ENCODE results near the gene RBFOX1.

RBFOX1 gene

DNA sequence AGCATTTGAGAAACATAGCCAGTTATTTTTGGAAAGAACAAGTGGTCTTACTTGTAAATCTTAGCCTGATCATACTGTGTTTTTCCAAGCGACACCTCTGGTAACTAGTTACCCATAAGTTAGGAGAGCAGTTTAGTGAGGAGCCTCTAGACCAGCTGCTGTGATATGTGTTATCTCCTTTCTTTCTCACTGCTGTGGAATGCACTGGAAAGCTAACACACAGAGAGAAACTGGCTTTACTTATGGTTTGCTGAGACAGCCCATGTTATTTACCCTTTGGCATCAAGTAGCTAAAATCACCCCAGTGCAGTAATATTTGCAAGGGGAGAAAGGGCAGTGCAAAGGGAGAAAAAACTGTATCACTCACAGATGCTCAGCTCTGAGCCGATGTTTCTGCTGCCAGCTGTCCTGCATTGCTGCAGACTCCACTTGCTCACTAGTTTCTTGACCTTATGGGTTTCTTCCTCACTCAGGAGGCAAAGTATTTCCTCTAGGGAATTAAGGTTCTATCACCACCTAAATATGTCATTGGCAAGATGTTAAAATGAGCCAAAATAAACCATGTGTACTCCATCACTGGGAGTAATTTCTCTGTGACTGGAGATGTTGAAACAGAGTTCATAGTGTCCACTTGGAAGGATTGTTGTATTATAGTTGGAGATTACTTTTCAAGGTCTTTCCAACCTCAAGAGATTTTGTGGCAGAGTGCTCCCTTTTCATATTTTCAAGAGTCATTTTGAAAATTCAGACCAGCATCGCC, 2.3 kb downstream of the RBFOX1 start:
- ATAC-seq, result no peak
- no peak for DNase-seq

DNA sequence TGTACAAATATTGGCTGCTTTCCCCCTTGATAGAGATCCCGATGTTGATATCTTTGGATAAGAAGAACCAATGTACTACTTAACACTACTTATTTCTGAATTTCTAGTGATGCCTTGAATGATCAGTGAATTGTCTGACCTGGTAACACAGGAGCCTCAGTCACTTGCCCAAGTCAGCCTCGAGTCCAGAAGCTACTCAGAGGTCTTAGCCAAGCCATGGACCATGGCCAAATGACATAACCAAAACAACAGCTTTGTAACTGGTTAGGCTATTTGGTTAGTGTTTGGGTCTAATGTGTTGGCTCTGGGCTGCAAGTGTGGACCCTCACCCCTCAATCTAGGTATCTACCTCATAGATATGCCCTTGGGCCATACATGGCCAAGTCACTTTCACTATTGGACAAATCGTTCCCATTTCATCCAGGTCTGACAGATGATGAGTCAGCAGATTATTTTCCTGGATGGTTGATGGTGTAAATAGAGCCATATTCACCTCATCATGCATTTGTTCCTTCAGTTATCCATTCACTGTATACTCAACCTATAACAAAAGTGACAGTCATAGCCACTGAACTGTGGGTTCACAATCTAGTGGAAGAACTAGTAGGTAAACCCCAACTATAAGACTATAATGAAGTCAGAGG, 3.5 kb downstream of the RBFOX1 start:
- no peak for ATAC-seq

DNA sequence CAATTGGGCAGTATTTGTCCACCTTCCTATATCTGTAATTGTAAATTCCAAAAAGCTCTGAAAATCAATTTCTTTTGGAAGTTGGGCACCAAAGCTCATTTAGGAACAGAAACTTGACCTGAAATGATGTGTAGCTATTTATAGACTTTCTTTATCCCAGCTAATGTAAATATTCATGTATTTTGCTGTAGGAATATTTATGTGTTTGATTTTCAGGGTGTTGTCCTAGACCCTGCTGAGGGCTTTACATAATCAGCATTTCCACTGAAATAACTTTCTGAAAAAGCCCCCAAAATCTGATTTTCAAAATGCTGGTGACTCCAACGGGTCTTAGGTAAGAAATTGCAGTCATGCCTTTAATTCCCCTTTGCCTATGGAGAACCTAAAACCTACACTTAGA, 4.1 kb downstream of the RBFOX1 start:
- ATAC-seq (no peak), DNase-seq (no peak)

More for the DNA sequence above, 3.5 kb downstream of the RBFOX1 start:
- DNase-seq, result no peak

DNA sequence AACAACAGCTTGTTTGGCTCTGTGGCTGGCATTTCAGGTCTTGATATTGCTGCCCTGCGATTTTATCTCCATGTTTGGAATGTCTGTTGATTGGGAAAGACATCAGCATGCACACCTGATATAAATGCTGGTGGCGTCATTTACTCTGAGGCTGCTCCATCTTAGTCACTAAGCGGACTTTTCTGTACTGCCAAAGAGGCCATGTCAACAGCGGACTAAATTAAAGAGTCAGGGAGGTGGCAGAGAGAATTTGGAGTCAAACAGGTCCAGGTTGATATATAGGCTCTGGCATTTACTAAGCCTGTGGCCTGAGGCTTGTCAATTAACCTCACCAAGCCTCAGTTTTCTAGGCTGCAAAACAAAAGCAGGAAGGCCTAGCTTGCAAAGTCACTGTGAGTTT, 6.2 kb downstream of the RBFOX1 start:
- DNase-seq (no peak), ATAC-seq (no peak)

DNA sequence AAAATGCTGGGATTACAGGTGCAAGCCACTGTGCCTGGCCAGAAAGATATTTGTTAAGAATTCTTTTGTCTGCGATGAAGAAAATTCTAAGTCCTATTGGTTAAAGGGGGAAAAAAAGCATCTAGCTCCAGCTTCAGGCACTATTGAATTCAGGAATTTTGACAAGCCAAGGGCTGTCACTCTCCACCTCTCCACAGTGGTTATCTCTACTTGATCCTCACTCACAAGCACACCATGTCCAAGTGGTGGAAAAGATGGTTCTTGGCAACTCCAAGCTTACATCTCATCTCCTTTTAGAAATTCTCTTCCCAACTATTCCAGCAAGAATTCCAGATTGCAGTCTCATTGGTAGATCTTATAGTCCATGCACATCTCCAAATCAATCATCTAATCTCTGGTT, 7.1 kb downstream of the RBFOX1 start:
- no peak for ATAC-seq
- no peak for DNase-seq

DNA sequence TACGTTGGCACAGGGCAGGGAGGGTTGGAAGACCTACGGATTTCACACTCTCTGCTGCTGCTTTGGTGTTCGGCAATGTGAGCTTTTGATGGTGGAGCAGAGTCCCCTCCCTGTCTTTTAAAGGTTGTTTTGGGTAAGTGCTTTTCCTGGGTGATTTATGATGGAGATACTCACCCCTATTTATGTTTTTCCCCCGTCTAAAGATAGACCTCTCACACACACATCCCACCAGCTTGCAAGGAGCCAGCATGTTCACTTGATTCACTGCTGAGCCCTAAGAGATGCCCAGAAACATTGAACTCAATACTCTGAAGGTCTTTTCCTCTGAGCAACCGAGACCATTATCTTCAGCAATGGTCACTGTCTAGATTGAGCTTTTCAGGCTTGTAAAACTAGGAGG, 8.3 kb downstream of the RBFOX1 start:
- ATAC-seq, result no peak

DNA sequence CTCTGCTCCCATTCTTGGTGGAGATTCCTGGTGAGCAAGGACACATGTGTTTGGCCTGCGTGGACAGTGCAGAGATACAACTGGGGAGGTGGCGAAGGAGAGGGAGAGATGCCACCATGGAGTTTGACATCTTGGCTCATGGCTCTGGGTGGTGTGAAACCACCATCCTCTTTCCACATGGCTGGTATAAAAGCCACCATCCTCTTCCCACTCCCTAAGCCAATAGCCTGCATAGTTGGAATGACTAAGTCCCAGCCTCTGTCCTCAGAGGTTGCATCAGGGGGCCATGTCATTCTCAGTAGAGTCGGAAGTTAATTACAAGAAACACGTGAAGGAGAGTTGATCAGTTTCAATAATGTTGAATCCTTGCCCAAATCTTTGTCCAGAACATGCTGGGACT, 10.0 kb downstream of the RBFOX1 start:
- no peak for DNase-seq
- ATAC-seq, result no peak

More for the DNA sequence above, 8.3 kb downstream of the RBFOX1 start:
- no peak for DNase-seq

DNA sequence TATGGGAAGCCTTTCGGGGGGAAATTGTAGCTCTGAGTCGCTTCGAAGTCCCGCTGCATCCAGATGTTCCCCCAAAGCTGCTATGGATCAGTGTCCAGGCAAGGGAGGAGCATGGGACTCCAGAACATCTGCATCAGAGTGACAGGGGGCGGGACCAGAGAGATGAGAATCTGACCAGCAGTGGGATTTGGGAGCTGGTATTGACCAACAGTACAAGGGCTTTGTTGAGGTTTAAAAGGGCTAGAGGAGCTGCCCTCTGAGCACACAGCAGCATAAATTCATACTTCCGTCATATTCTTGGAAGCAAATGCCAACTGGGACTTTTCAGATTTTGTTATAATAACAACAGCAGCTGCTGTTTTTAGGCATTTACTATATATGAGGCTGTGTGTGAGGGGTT, 10.6 kb downstream of the RBFOX1 start:
- DNase-seq (no peak), ATAC-seq (no peak)

DNA sequence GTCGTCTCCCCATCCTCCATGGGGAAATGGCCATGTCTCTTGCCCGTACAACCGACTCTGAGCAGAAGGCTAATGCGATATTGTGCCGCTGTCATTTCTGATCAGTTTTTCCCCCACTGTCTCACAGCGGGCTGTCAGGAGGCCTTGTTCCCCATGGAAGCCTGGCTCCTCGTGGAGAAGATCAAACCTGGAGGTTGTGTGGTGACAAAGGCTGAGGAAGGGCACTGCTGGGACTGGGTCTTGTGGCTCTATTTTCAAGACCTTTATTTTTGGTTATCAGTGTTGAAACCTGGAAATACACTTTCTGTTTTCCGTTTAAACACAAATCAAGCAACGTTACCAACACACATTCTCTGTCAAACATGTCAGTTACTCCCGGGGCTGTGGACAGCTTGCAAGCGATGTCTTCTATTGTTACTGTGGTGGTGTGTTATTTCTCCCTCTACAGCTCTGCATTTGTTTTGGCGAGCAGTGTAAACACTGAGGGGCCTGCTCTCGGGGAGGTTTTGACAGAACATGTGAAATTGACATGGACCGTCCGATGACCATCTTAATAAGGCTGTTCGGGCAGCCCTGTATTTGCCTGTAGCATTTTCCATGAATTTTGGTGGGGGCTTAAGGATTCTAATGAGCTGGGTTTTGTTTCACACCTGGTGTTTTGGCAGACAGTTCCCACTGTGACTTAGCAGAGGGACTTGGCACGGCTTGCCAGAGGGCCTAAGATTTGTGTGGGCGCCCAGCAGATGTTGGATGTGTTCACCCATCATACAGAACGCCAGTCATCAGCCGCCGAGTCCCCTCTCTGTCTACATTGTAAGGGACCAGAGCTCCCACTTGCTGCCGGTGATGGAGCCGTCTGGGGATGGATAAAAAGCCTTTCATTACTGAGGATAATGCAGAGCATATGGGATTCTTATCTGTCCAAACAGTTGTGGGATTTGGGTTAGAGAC, 12.5 kb downstream of the RBFOX1 start:
- ATAC-seq (no peak), DNase-seq (no peak)

DNA sequence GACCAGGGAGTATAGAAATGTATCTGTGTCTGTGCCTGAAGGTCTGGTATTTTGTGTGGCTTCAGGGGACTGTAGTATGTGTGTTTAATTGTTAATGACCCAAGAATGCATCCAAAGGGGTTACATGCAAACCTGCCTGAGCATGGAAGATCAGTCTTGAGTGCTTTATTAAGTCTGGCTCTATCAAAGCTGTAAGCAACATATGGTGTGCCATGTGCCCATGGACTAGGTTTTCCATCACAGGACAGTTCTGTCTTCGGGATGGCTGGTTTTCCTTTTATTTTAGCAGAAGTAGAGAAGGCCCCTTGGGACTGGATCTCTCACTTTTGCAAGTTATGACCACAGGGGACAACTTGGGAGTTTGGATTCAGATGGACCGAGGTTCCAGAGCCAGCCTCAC, 18.2 kb downstream of the RBFOX1 start:
- ATAC-seq, result no peak
- DNase-seq, result no peak

DNA sequence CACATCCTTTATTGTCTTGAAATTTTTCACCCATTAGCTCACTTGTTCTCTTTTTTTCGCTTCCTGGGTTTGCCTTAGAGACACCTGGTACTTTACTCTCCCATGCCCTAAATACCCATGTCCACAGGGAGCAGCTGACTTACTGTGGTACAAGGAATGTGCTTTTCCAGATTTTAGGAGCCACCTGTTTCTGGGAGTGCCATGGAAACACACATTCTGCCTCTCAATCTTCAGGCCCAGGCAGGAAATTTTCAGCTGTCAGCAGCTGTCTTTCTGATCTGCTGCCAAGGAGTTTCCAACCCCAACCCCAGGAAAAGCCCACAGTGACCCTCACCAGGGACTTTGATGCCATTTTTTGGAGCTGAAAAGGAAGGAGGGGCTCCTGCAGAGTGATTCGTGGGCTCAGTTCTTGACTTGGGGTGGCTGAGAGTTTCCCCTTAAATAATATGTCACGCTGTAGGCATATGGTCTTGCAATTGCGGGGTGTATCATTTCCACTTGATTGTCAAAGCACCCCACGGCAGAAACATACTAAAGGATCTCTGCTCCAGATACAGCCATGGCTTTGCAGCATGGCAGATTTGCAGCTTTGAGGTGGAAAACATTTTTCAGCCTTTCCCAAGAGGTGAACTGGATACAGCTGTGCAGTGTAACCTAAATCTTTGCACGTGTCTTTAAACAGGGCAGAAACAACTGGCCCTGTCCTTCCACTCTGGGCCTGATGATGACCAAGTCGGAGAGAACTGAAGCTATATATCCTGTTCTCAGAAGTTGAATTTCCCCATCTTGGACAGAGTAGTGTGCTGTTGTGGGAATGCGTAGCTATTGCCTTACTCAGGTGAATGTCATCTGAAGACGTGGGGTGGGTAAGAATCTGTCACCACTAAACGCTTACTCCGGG, 19.2 kb downstream of the RBFOX1 start:
- DNase-seq (no peak), ATAC-seq (no peak)

DNA sequence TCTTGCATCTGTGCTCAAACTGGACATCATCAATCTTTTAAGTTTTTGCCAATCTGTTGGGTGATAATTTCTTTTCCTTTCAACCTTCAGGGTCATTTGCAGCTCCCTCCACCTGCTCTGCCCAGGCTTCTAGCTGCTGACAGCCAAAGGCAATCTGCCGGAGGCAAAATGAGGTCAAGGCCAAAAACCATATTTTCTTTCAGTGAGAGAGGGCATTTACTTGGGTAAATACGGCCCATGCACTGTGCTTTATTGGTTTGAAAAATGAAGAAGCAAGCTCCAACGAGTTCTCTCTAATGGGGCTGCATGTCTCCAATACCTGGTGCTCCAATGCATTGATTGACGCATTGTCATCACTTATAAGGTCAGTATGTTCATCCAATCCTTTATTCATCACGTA, 23.1 kb downstream of the RBFOX1 start:
- DNase-seq, result no peak
- ATAC-seq, result no peak

DNA sequence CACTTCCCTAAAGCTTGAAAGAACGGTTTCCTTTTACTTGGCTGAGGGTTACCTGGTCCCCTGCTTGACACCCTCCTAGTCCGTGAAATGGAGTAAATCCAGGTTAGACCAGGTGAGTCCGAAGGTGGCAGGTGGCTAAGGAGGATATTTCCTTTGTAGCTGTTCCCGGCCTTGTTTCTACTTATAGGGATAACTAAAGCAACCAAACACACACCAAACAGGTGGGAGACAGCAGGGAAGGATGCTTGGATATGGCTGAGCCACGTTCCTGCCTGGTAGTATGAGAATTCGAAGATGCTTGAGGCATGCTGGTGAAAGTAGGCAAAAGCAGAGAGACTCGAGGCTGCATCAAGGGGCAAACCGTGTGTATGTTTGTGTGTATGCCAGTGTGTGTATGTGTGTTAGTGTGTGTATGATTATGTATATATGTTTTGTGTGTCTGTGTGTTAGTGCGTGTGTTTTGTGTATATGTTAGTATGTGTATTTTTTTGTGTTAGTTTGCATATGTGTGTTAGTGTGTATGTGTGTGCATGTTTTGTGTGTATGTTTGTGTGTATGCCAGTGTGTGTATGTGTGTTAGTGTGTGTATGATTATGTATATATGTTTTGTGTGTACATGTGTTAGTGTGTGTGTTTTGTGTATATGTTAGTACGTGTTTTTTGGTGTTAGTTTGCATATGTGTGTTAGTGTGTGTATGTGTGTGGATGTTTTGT, 28.9 kb downstream of the RBFOX1 start:
- ATAC-seq, result no peak
- no peak for DNase-seq

DNA sequence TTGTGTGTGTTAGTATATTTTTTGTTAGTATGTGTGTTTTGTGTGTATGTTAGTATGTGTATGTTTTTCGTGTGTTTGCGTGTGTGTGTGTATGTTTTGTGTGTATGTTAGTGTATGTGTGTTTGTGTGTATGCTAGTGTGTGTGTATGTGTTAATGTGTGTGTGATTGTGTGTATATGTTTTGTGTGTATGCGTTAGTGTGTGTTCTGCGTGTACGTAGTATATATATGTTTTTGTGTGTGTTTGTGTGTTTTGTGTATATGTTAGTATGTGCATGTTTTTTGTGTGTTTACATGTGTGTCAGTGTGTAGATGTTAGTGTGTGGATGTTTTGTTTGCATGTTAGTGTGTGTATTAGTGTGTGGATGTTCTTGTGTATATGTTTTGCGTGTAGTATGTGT, 29.6 kb downstream of the RBFOX1 start:
- no peak for DNase-seq
- ATAC-seq, result no peak

DNA sequence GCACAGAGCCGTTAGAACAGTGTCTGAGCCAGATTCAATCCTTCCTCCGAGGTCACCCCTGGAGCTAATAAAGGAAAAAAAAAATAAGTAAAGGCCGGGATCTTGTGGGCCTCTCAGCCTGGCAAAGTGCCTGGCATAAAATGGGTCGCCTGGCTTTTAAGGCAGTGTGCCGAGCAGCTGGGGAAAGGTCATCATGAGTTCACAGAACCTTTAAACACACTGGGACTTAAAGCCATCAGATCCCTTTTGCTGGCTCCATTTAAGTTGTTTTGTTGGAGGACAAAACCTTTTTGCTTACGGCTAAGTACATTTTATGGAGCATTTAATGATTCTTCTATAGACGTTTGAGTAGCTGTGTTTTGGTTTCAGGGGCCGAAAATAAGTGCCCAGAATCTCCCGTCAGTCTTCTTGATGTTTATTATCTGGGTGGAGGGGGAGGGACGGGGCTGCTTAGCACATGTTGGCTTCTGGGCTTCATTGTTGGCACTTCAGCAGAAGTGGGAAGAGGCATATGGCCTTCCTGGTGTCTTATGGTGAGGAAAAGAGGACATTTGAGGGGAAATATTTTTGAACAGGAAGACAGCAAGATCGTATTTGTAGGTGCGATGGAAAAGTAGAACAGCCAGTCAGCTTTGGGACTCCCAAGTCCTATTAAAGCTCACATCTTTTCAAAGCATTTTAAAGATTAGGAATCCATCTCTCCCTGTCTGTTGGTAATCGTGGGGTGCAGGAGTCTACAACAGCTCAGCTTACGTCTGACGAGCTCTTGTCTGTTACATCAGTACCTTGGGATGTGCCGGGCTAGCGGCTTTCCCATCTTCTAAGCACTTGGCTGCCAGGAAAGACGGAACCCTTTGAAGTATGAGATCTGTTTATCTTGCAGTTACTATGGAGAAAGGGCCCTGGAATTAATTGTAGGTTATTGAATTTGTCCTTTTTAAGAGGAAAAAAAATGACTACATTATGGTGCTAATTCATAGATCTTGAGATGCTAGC, 31.1 kb downstream of the RBFOX1 start:
- DNase-seq (no peak), ATAC-seq (no peak)

DNA sequence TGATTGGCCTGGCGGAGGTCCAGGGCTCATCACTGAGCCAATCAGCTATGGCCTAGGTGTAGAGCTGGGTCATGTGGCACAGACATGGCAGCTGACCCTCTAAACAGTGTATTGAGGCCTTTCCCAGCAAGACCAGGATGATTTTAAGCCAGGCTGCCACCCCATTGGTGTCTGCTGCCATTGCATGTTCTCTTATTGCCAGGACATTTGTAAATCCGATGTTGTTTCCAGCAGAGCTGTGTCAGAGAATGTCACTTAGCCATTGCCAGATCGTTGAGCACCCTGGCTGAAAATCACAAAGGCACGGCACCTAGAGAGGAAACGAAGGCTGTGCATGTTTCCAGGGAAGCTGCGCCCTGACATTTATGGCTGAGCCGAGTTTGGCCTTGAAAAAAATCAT, 33.4 kb downstream of the RBFOX1 start:
- DNase-seq (no peak), ATAC-seq (no peak)

DNA sequence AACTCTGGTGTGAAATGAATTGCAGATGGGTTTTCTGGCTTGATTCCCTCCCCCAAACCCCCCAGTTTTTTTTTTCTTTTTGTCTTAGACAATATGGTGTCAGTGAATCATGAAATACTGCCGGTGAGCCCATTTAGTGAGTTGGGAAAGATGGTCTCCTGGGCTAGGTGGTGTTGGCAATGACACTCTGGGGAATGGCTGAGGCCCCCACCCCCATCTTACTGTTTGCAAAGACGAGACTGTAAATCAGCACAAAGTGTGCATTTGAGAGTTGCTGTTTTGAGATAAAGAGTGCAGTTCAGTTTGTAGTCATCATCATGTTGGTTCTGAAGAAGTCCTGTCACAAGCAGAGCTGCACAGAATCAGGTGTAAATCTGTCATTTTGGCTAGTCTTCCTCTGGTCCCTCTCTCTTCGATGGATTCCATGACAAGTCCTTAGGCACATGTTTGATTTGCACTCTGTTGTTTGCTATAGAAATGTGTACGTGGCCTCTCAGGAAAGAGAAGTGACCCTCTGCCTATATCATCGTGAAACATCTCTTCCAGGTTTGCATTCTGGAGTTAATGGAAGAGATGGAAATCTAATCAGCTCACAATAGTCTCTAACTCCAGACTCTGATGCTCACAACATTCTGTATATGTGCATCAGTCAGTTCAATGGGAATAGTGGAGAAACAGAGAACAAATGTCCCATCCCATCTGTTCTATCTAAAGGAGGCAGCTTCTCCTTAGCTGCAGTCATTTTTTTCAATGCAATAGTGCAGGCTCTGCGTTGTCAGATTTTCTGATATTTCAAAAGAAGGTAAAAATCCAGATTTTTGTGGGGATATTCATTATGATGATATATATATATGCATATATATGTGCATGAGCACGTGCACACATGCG, 34.6 kb downstream of the RBFOX1 start:
- no peak for DNase-seq

DNA sequence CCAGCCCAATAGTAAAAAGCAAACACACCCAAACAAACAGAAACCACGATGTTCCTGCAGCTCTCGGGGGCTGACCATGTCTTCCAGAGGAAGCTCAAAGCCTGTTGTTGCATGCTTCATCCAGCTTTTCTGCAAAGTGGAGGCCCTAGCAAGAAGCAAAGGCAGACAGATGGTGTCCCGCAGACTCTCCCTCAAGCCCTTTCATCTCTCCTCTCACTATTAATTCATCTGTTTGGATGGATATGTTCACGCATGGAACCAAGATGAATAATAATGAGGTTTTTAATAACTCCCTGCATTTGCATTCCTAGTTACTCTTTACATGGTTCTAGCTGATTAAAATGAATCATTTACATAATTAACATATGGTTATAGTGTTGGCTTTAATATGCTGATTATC, 36.6 kb downstream of the RBFOX1 start:
- ATAC-seq, result no peak

More for the DNA sequence above, 34.6 kb downstream of the RBFOX1 start:
- ATAC-seq, result no peak

DNA sequence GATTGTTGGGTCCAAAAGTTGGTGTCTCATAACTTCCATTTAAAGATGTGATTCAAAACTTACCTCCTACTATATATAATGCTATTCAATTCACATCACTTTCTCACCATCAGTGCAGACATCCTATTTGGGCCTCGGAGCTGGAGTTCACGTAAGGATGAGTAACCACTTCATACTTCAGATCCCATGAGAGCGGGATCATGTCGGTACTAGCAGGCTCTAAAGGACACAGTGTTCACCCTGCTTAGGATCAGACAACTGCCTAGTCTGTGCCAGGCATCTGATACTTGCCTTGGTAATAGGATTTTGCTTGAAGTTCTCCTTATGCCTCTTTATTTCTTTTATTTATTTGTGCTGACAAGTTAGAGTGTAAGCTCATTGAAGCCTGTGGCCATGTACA, 39.5 kb downstream of the RBFOX1 start:
- DNase-seq (no peak), ATAC-seq (no peak)

More for the DNA sequence above, 36.6 kb downstream of the RBFOX1 start:
- no peak for DNase-seq
